Subcutaneous abdominal adipose tissue (tissue), 5 donors: ENCODE results near the gene ERCC6L.

Experiments
- H3K27ac ChIP-seq: one replicate; pipeline ENCODE4 v1.7.0; 2013; ENCODE audit warnings: low read depth, mild to moderate bottlenecking, inconsistent platforms, low read length, moderate library complexity
- H3K27me3 ChIP-seq, 5 donors: one replicate each; pipeline ENCODE4 v1.7.0; 2013; ENCODE audit warnings: low read length in 5 of 5, inconsistent platforms in 1 of 5; ENCODE audit not compliant: control insufficient read depth in 5 of 5, insufficient read depth in 4 of 5
- H3K36me3 ChIP-seq, 5 donors: one replicate each; pipeline ENCODE4 v1.7.0; 2013; ENCODE audit warnings: low read length in 5 of 5; ENCODE audit not compliant: control insufficient read depth in 5 of 5, insufficient read depth in 5 of 5
- H3K4me1 ChIP-seq, 5 donors: one replicate each; pipeline ENCODE4 v1.7.0; 2013; ENCODE audit warnings: low read length in 5 of 5, mild to moderate bottlenecking in 3 of 5, moderate library complexity in 1 of 5; ENCODE audit not compliant: control insufficient read depth in 5 of 5, insufficient read depth in 5 of 5
- H3K4me3 ChIP-seq, 5 donors: one replicate each; pipeline ENCODE4 v1.7.0; 2013; ENCODE audit warnings: low read length in 5 of 5, low read depth in 1 of 5
- H3K9ac ChIP-seq, 5 donors: one replicate each; pipeline ENCODE4 v1.7.0; 2013; ENCODE audit warnings: low read length in 5 of 5, mild to moderate bottlenecking in 4 of 5, moderate library complexity in 3 of 5
- H3K9me3 ChIP-seq, 5 donors: one replicate each; pipeline ENCODE4 v1.7.0; 2013; ENCODE audit warnings: low read length in 5 of 5; ENCODE audit not compliant: control insufficient read depth in 5 of 5
- donor health status: healthy.
- donor health status: healthy.
- donor health status: healthy.
- donor health status: healthy.
- donor health status: healthy.

Gene ERCC6L

GRCh38 chrX:72271091-72271788 is 32.4 kb upstream of the ERCC6L start:
- no peaks in the 10 kb centered on the region for H3K9me3 ChIP-seq
- H3K27me3 ChIP-seq: no peaks in the 10 kb centered on the region
- H3K36me3 ChIP-seq: peaks cover 44 to 82% (median 81%) of the 10 kb centered on the region in 5 donors

DNA sequence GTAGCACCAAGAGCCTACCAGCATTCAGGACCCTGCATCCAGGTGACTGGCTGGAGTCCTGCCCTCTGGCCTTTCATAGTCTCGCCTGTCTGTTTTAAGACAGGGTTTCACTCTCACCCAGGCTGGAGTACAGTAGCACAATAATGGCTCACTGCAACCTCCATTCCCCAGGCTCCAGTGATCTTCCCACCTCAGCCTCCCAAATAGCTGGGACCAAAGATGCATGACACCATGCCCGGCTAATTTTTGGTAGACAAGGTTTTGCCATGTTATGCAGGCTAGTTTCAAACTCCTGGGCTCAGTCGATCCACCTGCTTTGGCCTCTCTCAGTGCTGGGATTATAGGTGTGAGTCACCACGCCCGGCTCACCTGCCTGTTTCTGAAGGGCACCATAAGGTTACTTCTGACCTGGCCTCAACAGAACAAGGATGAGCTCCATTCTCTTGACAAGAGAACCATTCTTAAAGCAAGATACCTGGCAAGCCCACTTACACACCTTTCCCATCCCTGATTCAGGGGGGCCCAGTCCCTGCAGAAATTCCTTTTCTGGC is 31.6 kb upstream of the ERCC6L start:
- H3K9me3 ChIP-seq: no peaks in the 10 kb centered on the region
- no peak overlapping the region for H3K4me3 ChIP-seq
- no peak overlapping the region for H3K9ac ChIP-seq
- peaks cover 44 to 79% (median 78%) of the 10 kb centered on the region in 5 donors for H3K36me3 ChIP-seq
- H3K27ac ChIP-seq: no peak overlapping the region
- peaks cover 0 to 12% (median 9%) of the 10 kb centered on the region in 5 donors for H3K4me1 ChIP-seq
- no peaks in the 10 kb centered on the region for H3K27me3 ChIP-seq

More at GRCh38 chrX:72271091-72271788, 32.4 kb upstream of the ERCC6L start:
- peaks cover 2 to 21% (median 17%) of the 10 kb centered on the region in 5 donors for H3K4me1 ChIP-seq
- peak overlapping the region in 2 of 5 donors; percentile 7 to 32 for H3K9ac ChIP-seq
- no peak overlapping the region for H3K27ac ChIP-seq
- H3K4me3 ChIP-seq: no peak overlapping the region

- Histone ChIP-seq H3K4me3 (no peak overlapping the region), H3K4me1 (peaks cover 0 to 9% (median 4%) of the 10 kb centered on the region in 5 donors), H3K9ac (no peak overlapping the region), H3K9me3 (no peaks in the 10 kb centered on the region), H3K36me3 (peaks cover 37 to 73% (median 71%) of the 10 kb centered on the region in 5 donors), H3K27ac (no peak overlapping the region), H3K27me3 (no peaks in the 10 kb centered on the region)
Measured at GRCh38 chrX:72269671-72270251, 30.9 kb upstream of the ERCC6L start.

GRCh38 chrX:72268597-72269365 is 30.0 kb upstream of the ERCC6L start:
- H3K36me3 ChIP-seq: peaks cover 28 to 63% (median 62%) of the 10 kb centered on the region in 5 donors
- H3K4me1 ChIP-seq: peaks cover 0 to 9% (median 0%) of the 10 kb centered on the region in 5 donors
- no peak overlapping the region for H3K27ac ChIP-seq
- H3K4me3 ChIP-seq: no peak overlapping the region
- no peaks in the 10 kb centered on the region for H3K27me3 ChIP-seq
- no peak overlapping the region for H3K9ac ChIP-seq
- no peaks in the 10 kb centered on the region for H3K9me3 ChIP-seq

GRCh38 chrX:72265263-72265662 is 26.4 kb upstream of the ERCC6L start:
- H3K27ac ChIP-seq: no peak overlapping the region
- no peaks in the 10 kb centered on the region for H3K4me1 ChIP-seq
- no peaks in the 10 kb centered on the region for H3K9me3 ChIP-seq
- H3K9ac ChIP-seq: no peak overlapping the region
- no peak overlapping the region for H3K4me3 ChIP-seq
- no peaks in the 10 kb centered on the region for H3K27me3 ChIP-seq
- peaks cover 9 to 29% (median 27%) of the 10 kb centered on the region in 5 donors for H3K36me3 ChIP-seq

DNA sequence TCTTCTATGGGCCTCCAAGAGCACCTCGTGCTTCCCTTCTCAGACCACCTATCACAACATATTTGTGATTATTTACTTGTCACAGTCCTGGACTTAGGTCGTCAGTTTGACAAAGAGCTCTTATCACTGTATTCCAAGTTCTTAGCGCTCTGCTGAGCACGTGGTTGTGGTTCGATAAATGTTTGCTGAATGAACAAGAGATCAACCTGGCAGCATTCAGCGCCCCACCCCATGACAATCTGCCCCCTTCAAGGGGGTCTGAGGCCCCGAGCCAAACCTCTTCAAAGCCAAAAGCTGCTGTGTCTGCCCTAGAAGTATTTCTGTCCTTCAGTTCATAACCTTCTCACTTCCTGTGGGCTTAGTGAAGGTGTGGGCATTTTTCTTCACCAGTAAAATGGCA is 23.2 kb upstream of the ERCC6L start:
- H3K4me3 ChIP-seq: no peak overlapping the region
- no peak overlapping the region for H3K9ac ChIP-seq
- H3K9me3 ChIP-seq: no peaks in the 10 kb centered on the region
- peaks cover 0 to 8% (median 4%) of the 10 kb centered on the region in 5 donors for H3K27me3 ChIP-seq
- no peak overlapping the region for H3K27ac ChIP-seq
- peaks cover 0 to 2% (median 0%) of the 10 kb centered on the region in 5 donors for H3K4me1 ChIP-seq
- peaks cover 0 to under 1% (median 0%) of the 10 kb centered on the region in 5 donors for H3K36me3 ChIP-seq

DNA sequence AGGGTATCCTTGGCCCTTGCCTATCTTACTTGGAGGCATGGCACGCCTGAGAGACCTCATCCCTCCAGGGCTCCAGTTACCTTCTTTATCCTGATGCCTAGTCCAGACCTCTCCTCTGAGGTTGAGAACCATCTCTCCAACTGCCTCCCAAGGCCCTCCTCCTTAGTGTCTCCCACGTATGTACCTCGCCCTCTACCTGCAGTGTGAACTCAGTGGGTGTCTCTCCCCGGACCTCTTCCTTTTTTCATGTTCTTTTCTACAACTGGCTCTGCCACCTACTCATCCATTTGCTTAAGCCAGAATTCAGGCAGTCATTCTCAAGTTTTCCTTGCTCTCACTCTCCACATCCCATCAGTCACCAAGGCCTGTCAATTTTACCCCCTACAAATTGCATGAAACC is 21.6 kb upstream of the ERCC6L start:
- H3K9ac ChIP-seq: no peak overlapping the region
- H3K27me3 ChIP-seq: peaks cover 0 to 15% (median 6%) of the 10 kb centered on the region in 5 donors
- H3K27ac ChIP-seq: no peak overlapping the region

DNA sequence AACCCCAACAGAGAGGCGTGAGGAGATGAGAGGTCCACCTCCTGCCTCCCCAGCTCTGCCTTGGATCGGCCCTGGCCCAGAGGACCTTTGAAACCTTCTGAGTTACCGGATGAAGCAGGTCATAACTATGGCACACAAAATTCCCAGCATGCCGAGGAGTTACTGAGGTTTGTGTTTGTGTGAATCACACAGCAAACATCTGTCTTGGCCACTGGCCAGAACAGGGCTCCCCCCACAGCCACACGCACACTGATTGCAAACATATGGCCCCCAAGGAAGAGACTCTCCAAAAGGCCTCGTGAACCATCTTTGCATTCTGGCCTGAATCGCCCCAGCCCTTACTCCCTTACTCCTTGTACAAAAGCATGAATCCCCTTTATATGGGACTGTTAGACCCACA is 19.3 kb upstream of the ERCC6L start:
- Histone ChIP-seq H3K4me3 (no peak overlapping the region), H3K36me3 (no peaks in the 10 kb centered on the region), H3K9ac (no peak overlapping the region), H3K4me1 (peaks cover 0 to 2% (median 0%) of the 10 kb centered on the region in 5 donors), H3K9me3 (no peaks in the 10 kb centered on the region), H3K27me3 (peaks cover 8 to 26% (median 9%) of the 10 kb centered on the region in 5 donors), H3K27ac (no peak overlapping the region)

More for the DNA sequence above, 21.6 kb upstream of the ERCC6L start:
- H3K4me1 ChIP-seq: peaks cover 0 to 2% (median 0%) of the 10 kb centered on the region in 5 donors
- H3K4me3 ChIP-seq: no peak overlapping the region
- no peaks in the 10 kb centered on the region for H3K9me3 ChIP-seq
- no peaks in the 10 kb centered on the region for H3K36me3 ChIP-seq

GRCh38 chrX:72255864-72256263 is 17.0 kb upstream of the ERCC6L start:
- peaks cover 0 to 2% (median 0%) of the 10 kb centered on the region in 5 donors for H3K4me1 ChIP-seq
- H3K36me3 ChIP-seq: no peaks in the 10 kb centered on the region
- no peak overlapping the region for H3K4me3 ChIP-seq
- H3K9ac ChIP-seq: no peak overlapping the region
- no peak overlapping the region for H3K27ac ChIP-seq
- H3K9me3 ChIP-seq: no peaks in the 10 kb centered on the region
- peaks cover 8 to 31% (median 9%) of the 10 kb centered on the region in 5 donors for H3K27me3 ChIP-seq
